ENCODE measurements around the gene LENEP.

The LENEP gene

DNA sequence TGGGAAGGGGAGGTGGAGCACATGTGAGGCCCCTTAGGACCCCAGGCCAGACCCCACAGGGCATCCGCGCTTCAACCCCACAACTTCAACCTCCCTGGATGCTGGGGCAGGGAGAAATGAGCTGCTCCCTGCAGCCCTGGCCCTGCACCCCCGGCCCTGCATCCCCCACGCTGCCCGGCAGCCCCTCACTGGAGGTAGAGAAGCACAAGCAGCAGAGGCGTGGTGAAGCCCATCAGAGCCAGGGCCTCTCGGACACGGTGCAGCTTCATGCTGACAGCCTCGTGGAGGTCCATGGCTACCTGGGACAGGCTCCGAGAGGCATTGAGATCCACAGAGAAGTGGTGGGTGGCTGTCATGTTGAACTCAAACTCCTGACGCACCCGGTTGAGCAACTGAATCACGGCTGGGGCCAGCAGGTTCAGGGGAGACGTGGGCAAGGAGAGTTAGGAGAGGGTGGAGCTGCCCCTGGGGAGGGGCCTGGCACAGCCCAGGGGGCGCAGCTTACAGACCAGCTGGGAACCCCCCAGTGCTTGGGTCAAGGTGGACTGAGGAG, 36.9 kb downstream of the LENEP start:
- no peak for DNase-seq

DNA sequence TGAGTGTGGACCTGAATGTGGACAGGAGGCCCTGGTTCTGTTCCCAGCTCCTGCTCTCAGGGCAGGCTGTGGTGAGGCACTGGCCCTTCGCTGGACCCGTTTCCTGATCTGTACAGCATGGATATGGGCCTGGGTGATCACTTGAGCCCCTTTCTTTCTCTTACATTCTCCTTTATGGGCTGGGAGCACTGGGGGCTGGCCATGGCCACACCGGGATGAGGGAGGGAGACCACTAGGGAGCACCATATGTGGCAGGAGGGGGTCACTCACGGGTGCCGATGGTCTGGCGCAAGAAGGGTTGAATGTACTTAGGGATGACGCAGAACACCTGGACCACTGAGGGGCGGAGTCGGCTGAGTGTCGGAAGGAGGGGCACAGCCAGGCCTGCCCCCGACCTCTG, 37.5 kb downstream of the LENEP start:
- DNase-seq, result no peak

DNA sequence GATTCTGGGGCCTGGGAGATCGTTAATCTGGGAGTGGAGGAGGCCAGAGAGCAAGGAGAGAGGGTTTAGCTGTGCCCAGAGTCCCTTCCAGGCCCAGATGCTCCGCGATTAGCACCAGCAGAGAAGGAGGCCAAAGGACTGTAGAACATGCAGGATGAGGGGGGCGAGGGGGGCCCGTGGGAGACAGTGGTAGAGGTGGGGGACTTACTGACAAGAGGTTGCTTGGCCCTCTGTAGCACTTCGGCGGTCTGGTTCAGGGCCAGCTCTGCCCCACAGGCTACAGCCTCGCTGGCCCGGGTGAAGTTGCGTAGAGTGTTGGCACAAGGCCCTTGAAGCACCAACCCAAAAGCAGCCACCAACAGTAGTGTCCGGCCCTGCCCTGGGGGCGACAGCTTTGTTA, 39.5 kb downstream of the LENEP start:
- no peak for DNase-seq

DNA sequence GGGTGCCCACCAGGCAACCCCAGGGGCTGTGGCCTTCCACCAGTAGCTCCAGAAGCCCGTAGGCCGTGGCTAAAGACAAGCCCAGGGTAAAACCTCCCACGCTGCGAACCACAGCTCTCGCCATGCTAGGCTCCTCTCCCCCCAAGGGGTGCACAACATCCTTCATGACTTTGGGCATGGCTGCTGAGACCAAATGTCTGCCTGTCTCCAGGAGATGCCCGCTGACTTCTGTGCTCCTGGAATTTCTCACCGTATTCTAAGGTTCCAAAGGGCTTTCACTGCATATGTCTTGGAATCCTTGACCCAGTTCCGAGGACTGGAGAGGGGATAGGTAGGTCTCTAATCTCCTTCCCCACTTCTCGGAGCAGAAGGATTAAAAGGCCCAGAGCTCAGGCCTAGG, 40.1 kb downstream of the LENEP start, which contains the start of the genes DCST1 and DCST2:
TSS of gene DCST1 (plus strand) at position 301 of the 400 bp plus-strand sequence. CDS start 213 bp downstream, outside the sequence.
TSS of gene DCST2 (minus strand) at position 258 of the 400 bp plus-strand sequence. CDS start at position 178, 80 bp downstream.
- DNase-seq, result no peak

DNA sequence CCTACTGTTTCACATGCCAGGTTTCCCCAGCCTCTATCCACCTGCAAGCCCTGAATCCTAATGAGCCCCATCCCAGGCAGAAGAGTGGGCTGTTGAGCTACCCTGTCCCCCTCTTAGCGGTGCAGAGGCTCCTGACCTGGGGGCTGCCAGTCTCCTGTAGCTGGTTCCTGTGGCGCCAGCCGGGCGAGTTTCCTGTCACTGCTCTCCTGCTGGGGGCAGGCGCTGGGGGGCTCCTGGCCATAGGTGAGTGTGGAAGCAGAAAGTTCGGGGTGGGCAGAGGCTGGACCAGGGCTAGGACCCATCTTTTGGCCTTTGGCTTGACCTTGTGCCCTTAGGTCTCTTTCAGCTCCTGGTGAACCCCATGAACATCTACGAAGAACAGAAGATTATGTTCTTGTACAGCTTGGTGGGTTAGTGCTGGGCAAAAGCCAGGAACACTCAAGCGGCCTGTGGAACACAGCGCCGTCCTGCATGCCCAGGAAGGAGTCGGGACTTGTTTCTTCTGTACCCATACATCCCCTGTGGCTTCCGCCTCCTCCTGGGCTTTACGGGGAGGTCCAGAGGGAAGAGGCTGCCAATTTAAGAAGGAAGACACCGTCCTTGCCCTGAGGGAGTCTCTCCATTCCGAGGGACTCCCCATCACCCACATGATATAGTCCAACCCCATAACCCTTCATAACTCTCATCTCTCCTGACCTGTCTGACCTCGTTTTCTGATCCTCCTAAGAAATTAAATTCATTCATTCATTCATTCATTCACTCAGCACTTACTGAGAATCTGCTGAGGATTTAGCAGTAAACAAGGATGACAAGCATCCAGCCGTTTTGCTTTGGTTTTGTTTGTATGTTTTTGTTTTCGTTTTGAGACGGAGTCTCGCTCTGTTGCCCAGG, 41.2 kb downstream of the LENEP start:
- DNase-seq, result no peak

DNA sequence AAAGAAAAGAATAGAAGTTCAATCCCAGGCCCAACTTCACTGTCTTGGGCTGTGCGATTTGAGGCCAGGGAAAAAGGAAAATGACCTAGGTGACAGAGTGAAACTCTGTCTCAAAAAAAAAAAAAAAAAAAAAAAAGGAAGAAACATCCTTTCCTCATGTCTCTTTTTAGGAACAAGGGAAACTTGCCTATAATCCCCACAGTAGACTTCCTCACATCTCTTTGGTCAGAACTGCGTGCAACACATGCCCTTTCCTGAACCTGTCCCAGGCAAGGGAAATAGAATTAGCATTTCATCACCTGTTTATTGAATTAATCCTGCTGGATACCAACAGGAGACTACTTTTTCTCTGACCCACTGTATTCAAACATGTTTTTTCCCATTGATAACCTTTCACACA, 42.5 kb downstream of the LENEP start:
- no peak for DNase-seq

DNA sequence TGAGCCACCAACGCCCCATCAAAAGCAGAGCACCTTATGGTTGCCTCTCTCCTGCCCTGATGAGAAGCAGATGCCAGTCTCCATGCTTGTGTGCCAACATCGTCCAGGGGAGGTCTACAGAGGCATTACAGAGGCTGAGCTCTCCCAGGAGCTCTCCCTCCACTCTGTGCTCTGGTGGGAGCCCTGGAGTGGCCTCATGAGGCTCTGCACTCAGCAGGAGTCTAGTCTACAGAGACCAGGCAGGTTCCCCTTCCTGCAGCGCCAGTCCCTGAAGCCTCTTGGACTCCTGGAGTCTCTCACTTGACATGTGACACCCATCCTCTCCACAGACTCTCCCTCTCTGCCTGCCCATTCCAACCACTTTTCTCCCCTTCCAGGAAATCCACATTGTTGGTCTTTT, 43.7 kb downstream of the LENEP start:
- peak in 1 of 2 experiments; percentile 20 for DNase-seq

DNA sequence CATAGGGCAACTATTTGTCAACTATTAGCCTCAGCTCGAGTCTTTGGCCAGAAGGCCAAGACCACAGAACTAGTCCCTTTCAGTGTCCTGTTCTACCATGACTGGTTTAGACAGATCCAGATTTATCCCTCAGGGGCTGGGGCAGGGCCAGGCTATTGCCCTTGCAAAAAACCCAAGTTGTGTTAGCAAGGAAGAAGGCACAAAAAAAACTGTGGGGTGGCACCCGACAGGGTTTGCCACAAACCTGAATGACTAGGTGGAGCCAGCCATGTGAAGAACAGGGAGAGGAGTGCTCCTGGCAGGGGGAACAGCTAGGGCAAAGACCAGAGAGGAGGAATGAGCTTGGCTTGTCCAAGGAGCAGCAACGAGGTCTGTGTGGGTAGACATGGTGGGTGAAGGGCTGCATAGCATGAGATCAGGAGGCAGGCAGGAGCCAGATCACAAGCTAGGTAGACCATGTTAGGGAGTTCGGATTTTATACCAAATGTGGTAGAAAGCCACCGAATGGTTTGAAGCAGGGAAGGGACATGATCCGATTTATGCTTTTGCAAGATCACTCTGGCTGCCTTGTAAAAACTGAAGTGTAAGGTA, 44.6 kb downstream of the LENEP start:
- no peak for DNase-seq

DNA sequence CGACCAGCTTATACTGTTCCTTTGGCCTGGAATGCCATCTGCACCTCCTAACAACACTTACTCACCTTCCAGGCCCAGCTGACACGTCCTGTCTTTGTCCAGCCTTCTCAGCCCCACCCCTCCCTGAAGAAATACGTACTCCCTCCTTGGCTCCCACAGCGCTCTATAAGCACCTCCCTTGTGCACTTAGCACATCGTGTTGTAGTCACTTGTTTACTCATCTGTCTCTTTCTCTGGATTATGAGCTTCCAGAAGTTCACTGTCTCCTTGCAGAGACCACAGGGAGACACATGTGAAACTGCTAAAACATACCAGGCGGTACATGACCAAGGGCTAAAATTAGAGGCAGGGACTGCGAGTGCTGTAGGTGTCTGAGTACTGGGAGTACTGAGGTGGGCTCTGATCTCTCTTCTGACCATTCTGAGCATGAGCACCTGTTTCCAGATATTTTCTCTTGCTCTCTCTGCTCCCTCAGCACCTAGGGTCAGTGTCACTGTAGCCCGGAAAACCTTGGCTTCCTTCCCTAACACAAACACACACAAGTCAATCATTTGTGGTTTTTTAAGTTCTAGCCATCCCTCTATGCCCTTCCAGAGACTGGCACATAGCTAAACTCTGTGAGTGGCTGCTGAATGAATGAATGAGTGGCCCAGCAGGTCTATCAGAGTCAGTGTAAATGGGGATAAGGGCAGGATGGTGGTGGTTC, 45.4 kb downstream of the LENEP start:
- DNase-seq, result no peak

DNA sequence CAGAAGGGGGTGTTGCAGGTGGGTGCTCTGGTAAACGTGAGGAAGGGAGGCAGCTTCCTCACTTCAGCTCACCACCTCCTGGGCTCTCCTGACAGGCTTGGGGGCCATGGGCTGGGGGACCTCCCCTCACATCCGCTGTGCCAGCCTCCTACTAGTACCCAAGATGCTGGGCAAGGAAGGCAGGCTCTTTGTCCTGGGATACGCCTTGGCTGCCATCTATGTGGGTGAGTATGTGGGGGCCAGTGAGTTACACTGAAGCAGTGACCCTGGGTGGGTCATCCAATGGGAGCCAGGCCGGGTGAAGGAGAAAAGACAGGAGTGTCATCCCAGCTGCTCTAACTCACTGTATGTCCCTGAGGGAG, 45.9 kb downstream of the LENEP start:
- DNase-seq, result no peak

DNA sequence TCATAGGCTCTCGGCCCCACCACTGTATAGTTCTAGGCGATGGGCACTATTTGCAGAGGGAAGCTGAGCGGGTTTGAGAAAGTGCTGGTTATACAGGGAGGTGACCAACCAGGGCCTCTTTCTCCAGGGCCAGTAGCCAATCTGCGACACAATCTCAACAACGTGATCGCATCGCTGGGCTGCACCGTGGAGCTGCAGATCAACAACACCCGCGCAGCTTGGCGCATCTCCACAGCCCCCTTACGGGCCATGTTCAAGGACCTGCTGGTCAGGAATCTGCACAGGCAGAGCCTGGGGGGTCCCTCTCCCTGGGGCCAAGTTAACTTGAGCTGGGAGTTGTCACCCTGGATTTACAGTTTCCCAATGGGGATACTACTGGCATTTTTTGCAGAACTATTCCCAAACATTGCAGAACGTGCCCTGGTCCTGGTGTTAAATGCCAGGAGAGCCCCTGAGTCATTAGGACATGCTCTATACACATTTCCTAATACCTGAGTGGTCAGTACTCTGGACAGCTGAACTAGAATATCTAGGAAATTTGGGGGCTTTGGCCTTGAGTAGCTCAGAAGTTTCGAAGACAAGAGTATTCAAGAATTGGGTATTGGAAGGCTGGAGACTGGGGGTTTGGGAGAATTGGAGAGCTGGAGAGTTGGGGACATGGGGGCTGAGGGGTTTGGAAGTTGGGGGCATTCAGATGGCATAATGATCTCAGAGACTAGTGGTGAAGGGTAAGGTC, 47.1 kb downstream of the LENEP start:
- DNase-seq, result no peak

DNA sequence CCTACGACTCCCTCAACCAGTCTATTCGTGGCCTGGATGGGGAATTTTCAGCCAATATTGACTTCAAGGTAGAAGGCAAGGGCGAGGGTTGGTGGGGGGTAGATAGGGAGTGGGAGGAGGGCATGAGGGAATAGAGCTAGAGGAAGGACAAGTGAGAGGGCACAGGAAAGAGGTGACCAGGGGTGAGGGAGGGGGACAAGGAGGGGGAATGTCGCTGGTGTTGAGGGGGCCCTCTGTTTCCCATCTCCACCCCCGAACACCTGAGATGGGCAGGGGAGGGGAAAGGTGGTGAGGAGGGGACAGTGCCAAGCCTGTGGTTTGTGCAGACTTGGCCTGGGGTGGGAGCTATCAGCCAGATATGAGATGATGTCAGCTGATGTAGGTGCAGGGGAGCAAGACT, 49.4 kb downstream of the LENEP start:
- DNase-seq, result no peak

DNA sequence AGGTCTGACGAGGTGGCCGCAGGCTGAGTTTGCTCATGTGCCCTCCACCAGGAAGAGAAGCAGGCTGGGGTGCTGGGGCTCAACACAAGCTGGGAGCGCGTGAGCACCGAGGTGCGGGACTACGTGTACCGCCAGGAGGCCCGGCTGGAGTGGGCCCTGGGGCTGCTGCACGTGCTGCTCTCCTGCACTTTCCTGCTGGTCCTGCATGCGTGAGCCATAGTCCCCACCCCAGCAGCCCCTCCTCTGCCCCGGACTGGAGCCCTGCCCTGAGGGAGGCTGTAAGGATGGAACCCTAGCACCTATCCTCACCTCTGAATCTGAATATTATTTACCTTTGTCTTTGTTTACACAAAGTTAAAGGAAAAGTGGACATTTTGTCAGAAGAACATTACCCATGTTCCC, 49.9 kb downstream of the LENEP start:
- no peak for DNase-seq

DNA sequence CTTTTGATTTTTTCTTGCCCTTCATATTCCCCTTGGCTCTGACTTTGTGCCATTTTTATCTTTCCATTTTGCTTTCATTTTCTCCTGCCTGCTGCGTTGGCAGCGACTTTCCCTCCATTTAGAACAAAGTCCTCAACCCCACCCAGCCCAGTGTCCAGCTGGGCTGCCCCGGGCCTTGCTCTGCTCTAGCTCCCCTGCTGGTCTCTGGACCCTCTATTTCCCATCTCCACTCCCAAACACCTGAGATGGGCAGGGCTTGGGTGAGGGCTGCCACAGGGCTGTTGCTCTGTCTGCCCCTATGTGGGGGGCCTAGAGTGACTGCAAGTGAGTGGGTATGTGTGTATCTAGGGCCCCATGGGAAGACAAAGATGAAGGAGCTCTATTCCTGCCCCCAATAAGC, 50.4 kb downstream of the LENEP start:
- no peak for DNase-seq

All from Kasumi-1 (cell line).